HS-5 (cell line): ENCODE results near the gene CMSS1.
A peak's percentile ranks its signal among the peaks of the same experiment; 100 is the strongest.

ENCODE experiments used
- DNase-seq: peaks from one replicate; pipeline ENCODE4 v3.0.0-alpha.2; 2012; ENCODE audit warnings: low read depth

CMSS1 gene

DNA sequence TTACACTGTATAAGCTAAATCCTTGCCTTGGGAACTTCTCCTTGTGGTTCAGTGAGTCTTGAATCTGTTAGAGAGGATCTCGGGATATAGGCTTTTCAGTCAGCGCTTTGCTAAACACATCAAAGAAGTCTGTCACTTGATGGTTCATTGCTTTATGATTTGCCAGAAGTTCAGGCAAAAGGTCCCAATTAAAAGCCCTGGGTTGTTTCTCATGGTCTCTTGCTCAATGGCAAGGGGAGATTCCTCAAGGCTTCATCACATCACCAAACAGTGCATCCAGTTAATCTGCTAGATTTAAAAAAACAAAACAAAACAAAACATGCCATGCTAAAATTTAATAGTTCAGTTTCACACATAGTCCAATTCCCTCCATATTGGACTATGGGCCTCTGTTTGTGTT is 181.9 kb downstream of the CMSS1 start:
- no peak for DNase-seq

DNA sequence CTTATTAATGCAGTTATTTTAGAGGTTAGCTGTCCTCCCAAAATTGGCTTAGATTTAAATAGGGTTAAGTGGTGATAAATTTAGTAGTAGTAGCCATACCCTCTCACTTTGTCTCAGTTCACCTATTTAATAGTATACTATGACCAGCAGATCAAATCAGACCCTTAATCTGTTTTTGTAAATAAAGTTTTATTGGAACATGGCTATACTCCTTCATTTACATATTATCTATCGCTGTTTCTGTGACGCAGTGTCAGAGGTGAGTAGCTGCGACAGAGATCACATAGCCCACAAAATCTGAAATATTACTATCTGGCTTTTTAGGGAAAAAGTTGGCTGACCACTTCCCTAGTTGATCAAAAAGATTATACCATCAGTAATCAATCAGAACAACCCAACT is 183.4 kb downstream of the CMSS1 start:
- no peak for DNase-seq

DNA sequence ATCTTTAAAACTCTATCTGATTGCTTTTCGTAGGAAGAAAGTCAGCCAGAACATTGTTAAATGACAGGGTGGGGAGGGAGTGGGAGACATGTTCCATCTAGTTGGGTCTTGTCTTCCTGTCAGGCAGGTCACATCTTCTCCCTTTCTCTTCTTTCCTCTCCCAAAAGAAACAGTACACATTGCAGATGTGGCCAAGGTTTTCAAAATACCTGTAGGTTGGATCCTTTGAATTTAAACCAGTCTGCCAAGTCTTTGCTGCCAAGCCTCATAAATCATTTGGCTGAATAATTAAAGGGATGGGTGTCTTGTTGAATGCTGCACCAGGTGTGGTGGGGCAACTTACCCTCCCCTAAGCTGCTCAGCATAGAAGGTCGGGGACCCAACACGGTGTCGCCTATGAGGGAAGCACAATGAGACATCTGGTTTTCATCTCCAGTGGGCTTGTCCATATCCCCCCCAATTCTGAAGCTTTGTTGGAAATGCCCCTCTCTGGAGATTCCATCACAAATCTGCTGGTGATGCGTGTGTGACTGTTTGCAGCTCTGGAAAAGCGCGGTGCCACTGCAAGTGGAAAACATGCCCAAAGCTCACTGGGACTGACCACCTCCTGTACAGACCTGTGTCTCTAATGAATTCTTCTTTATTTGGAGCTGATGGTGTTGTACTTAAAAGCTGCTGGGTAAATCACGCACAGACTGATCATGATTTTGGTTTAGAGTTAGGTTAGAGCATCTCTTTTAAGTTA is 184.0 kb downstream of the CMSS1 start:
- no peak for DNase-seq

DNA sequence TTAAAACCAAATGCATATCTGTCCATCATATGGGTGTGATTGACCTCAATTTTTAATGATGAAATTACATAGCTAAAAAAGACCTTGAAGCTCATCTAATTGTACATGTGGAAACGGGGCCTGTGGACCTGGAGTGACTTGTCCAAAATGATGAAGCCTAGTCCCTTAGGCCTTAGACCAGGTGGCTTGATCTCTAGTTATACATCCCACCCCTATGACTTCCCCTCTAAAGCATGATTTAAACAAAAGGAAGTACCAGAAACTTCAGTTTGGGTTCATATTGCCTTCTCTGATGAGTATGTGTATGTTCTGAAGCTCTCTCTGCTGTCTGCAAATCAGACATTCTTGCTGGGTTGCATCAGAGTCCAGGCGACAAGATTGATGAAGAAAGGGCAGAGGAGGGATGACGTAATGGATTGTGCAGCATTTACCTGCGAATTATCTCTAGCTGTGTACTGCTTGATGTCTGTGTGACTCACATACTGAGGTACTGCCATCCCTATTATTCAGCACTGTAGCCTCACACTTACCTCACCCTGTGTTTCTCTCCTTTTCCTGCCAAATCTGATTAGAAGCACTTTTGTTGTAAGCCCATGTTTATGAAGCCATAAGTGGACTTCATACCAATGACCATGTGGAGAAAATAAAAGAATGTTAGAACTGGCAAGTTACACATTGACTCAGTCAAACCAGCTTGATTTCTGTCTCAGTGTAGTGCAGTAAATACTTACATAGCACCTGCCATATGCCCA is 185.1 kb downstream of the CMSS1 start:
- peak; percentile 82 for DNase-seq

DNA sequence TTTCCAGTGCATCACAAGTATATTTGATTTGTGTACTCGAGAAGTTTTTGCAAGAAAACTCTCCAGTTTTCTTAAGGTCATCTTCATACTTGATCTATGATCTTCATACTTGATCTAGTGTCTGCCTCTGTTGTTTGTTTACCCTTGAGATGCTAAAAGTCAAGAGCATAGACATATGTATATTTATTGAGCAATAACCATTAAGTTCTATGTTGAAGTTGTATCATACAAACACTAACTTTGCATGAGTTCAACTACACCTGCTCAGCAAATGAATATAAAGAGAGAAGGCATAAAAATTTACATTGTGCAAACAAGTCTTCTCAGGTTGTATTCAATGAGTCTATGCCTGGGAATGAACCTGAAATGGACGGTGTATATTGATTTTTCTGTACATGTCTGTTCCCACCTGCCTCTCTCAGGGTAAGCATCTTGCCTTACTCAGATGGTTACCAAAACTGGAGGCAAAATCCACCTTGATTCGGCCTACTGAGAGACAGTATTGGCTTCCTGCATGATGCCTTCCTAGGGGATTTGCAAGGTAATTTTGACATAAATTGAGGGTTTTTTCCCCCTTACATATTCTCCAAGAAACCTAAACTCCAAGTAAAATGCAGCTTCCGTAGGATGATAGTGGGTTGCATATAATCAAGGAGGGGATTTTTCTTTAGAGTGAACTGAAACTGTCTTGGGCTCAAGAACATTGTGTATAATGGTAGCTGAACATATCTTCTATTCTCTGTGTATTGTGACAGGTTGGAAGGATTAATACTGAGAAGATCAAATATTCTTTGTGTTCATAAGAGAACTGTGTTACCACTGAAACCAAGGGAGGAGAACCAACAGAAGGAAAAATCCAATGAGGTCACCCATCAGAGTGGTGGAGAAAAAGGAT is 186.2 kb downstream of the CMSS1 start:
- DNase-seq: no peak

DNA sequence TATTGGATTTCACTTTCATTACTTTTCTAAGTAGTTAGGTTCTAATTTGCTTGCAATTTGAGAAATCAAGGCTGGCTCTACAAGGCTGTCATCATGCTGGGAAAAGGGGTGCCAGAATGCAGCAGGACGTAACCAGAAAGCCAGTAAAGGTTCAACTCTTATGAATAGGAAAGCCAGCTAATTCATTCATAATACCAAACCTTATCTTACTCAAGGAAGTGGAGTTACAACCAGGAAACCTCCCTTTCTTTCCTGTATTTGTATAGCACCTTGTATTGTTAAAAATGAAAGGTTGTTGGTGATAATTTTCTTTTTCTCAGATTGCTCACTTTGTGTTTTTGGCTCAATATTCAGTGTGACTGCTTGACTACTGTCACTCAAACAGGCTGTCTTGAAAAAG is 187.3 kb downstream of the CMSS1 start:
- no peak for DNase-seq

DNA sequence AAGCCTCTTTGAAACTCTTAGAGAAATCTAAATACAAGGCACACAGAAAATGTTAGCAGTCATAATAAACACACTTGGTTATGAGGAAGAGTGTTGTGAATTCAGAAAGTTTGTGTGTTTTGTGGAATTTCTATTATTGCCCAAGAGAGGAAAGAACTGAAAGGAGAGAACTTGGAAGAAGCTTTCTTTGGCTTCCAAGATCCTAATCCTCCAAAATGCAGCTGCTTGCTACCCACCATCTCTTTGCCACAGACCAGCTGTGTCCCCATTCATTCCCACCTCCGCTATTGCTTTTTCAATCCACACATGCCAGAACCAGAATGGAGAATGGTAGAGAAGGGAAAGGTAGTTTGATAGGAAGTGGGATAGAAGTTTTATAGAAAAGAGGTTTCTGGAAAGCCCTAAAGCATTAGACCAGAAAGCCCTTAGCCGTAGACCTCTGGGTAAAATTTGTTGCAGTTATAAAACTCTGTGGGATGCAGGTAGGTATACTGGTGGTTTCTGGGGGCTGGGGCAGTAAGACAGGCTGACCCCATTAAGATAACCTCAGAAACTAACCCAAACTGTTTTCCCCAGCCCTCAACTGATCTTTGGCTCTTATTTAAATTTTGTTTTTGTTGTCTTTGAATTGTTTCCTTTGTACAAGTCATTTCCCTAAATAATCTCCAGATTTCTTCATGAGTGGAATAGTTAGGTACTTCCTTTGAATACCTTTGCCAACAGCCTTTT is 188.2 kb downstream of the CMSS1 start:
- DNase-seq: no peak

DNA sequence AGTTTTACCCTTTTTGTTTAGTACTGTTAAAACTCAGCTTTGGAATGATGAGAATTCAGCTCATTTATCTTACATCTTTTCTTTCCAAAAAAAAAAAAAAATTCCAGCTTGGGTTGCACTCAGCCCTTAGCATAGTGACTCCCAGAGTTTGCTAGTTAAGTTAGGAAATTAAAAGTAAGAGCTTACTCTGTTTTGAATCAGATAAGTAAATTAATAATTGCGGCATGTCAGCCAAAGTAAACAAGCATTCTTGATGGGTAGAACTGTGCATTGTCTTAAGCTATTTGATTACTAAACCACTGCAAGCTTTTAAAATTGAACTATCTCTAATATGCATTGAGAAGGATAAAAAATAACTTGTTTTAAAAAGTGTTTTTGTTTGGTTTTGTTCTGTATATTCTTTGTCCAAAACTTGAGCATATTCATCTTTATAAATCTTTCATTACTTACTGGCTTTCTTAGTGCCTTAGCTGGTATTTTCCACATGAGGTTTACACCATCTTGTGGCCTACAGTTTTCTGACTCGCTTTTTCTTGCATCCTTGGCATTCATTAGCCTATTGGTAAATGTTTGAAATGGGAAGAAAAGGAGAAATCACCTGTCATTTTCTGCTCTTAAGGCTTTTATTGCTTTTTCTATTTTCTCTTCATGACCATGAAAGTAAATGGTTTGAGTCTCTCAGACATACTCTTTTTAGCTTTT is 189.1 kb downstream of the CMSS1 start:
- DNase-seq: no peak

DNA sequence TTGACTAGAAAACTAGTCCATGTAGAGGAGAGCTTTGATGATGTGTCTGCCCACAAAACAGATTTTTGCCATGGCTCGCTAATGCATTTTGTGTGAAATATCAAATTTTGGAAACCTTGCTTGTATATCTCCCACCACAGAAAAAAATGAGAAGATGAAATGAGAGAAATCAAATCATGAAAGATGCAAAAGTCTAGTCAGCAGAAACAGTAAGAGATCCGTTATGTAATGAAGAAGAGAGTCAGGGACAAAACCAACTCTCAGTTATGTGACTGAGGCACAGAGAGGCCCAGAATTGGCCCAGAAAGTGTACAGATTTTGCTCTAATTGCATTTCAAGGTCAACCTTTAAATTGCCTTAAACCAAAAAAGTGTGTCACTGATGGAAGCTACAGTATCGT is 189.7 kb downstream of the CMSS1 start:
- DNase-seq: no peak

DNA sequence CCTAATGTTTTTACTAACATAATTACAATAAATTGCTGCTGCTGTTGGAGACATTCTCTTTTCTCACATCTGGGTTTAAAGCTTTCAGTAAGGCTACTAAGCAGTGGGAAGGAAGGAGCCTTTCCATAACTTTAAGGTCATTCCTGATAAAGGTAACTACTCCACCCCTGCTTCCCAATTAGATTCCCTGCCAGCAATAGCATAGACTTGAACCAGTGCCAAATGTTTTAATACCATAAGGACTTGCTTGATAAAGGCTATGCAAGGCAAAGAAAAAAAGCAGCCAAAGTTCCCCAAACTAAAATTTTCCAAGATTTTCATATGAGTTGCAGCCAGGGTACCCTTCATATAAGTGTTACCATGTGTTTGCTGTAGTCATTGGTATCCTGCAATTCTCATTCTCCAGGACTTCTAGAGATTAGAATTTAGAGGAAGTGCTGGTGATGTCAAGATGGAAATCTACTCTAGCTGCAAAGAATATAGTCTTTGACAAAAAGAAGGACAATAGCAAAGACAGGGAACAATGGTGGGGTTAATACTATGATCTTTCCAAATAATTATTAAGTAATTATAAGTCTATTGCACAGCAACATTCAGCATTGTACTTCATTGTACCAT is 190.5 kb downstream of the CMSS1 start:
- DNase-seq: no peak

DNA sequence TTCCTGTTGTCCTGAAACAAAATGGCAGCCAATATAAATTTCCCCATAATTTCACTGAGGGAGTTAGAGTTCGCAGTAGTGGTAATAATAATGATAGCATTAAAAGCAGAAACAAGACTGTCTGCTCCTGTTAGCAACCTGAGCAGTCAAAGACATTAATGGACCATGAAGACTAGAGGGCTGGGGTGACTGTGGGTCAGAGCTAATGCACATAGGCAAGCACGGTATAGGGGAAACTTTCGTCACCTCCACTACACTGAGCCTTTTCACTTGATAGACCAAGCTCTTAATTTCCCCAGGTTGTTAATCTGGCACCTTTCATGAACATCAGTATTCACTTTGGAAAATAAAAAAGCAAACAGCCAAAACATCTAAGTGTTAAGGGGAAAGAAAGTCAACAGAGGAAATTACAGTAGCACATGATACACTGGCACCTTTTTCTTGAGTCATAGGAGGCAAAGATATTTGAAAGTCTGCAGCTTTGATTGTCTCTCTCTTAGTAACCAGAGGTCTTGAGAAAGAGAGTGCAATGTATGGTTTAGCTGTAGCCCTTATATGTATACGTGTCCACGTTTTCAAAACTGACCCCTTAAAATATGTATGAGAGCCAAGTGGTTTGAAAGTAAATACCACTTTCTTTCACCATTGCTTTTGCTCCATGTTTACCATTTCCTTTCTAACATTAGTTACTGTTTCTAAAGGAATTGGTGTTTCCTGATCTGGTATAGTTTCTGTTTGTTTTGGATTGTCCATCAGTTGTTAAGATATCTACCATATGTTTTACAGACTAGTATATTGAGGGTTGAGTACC is 191.8 kb downstream of the CMSS1 start:
- DNase-seq: no peak

DNA sequence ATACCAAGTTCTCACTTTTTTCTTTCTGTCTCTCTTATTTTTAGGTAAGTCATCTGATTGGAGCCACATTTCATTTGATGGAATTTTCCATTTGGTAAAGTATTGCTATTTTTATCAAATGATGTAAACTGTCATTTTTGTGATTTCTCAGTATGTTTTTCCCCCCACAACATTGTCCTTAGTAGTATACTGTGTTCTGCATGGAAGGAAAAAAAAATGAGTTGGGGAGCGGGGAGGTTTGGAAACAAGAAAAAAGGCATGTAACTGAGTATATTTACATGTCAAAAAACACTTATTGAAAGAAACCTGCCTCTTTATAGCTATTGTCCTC is 192.4 kb downstream of the CMSS1 start:
- no peak for DNase-seq

DNA sequence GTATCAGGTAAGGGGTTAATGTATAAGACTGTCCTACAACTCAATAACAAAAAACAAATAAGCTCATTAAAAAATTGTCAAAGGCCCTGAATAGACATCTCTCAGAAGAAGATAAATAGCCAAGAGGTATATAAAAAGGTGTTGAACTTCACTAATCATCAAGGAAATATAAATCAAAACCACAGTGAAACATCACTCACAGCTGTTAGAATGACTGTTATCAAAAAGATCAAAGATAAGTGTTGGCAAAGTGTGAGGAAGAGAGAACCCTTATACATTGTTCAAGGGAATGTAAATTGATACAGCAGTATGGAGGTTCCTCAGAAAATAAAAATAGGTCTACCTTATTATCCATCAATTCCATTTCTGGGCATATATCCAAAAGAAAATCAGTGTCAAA is 201.1 kb downstream of the CMSS1 start:
- no peak for DNase-seq

DNA sequence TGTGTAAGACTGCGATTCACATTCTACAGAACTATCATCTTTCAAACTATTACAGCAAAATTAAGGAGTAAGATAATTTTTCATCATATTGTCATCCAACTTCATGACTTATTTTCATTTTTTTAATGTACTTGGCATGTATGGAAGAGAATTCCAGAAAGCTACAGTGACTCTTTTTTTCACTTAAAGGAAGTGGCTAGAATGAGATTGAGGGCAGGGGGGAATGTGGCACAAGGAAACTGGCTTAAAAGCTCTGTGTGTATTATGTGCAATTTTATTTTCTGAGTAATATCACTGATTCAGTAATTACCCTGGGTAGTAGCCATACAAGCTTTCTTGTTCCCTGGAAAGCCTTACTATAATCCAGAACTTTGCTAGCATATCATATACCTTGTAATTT is 202.1 kb downstream of the CMSS1 start:
- no peak for DNase-seq

DNA sequence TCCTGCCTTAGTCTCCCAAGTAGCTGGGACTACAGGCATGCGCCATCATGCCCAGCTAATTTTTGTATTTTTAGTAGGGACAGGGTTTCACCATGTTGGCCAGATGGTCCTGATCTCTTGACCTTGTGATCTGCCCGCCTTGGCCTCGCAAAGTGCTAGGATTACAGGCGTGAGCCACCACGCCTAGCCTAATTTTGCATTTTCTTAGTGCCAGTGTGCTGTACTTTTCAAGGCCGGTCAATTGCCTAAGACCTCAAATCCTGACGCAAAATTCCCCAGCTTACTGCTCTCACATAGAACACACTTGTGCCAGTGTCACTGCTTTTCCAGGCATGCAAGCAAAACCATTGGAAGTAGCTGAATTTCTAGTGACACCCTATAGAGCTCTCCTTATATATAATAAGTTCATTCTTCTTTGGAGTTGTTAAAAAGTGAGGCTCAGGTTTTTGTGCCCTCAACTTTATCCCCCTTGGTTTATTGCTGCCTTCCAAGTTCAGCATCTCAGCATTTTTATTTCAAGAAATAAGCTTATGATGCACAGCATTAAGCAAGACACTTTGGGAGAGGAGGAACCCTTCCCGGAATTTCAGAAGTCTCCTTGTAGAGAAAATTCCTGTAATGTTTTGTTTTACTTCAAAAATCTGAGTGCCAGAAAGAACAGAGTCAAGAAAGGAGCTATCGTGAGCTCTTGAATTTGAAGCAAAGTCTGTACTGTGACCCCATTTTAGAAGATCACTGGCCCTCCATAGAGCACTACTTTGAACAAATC is 203.4 kb downstream of the CMSS1 start:
- no peak for DNase-seq

DNA sequence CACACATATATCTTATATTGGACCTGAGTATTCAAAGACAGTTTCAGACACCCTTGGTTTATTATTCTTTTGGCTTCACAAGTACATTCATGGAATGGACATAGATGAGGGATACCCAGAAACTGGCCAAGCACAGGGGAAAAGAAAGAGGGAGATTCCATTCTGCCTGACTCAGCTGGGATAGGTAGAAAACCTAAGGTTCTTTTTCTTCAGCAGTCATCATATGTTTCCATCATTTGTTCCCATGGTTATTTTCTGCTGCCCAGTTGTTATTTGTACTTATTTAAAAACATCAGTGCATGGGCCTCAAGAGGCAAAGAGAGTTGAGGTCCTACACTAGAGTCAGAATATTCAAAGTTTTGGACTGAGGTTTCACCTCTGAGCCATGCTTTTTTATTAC is 204.8 kb downstream of the CMSS1 start:
- DNase-seq: no peak

DNA sequence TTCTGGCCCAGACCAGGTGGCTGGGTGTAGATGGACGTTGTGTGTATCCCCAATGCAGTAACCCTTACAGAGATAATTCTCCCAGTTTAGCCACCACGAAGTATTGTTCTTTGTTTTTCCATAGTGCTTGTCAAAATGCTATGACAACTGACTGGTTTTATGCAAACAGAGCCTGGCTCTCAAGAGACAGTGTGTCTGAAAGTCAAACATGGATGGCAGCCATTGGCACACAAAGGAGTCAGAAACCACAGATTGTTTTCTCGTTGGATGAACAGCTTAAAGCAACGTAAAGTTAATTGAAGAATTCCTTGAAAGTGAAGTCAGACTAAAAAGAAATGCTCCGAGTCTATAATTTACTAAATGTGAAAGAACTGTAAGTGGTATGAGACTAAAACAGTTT is 205.5 kb downstream of the CMSS1 start:
- DNase-seq: no peak

DNA sequence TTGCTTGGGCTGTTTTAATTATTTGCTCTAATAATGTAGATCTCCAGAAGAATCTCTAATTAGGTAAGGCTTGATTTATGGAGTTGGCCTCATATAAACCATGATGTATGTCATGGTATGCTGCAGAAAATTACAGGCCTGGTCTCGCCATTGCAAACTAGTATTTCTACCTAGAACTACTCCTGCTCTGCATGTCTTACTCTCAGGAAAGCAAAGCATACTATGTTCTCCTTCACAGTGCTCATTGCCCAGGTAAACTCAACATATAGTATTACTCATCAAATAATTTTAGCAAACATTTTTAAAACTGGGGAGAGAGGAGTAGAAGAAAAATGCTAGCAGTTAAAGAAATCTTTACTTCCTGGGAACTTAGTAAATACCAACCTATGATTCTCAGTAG is 205.9 kb downstream of the CMSS1 start:
- DNase-seq: no peak

DNA sequence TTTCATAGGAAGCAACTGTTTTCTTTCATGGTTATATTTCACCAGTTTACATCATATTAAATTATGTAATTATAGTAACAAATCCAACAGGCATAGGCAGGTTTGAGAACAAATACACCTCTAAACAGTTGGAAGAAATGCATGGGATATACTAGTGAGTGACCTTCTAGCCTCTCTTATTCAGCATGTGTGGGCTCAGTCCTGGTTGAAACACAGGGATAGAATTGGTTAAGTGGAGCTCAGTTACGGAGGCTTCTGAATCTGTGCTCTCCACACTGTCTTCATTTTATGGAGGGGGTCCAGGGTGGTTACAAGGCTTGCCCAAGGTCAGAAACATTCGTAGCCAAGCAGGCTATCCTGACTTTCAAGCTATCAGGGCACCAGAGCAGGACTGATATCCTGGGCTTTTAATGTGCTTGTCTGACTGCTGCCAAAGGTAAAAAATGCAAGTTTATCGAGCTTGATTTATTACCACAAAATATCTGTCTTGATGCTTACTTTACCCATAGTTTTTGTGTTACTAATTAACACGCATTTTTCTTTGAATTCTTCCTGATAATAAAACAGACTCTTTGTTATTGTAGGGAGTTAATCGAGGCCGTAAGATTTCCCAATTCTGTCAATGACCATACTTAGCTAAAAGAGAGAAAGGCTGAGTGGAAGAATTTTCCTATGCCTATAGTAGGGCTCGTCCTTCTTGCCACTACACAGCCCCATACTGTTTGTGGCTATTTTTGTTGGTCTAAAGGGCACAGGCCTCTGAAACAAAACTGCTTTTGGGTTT is 207.1 kb downstream of the CMSS1 start:
- DNase-seq: no peak
